ENCODE results near the gene RAP1GDS1. TPM values are rescaled to one million over a fixed set of nuclear protein-coding genes. Genes with fewer than 3 reads are reported as not detected.
"Not testable (repeated sequence)": the region's sequence is repeated elsewhere in the genome, so short reads cannot be mapped to it uniquely, and the experiment has no call there.

Gene RAP1GDS1
- total RNA-seq, 3 donors from 2014 or later, result 31.1 to 55.8 (median 33.8) TPM

DNA sequence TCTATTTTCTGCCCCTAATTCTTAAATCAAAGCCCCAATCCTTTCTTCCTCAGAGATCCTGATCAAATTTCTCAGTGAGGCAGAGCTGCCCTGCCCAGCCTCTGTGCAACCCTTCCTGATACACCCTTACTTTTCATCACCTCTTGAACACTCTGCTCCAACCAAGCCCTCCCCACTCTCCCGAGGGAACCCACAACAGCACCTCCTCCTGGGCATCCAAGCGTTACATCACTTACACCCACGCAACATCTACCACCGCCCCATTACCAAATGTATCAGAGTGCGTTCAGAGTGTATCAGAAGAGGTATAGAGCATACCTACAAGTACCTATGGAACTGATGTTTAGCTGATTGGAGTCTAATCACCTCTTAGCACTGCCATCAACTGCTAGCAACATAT is 186.5 kb downstream of the RAP1GDS1 start:
- Histone ChIP-seq H3K27ac (peak overlapping the region; percentile 63 to 75), H3K4me1 (no peaks in the 10 kb centered on the region), H3K9me3 (no peaks in the 10 kb centered on the region), H3K36me3 (no peaks in the 10 kb centered on the region), H3K27me3 (no peaks in the 10 kb centered on the region), H3K4me3 (no peak overlapping the region)
- TF ChIP-seq POLR2A (IDR thresholded peaks at IDR 0.05) (no peak), POLR2AphosphoS5 (IDR thresholded peaks at IDR 0.05) (no peak)
- TF ChIP-seq, protein P1, sequence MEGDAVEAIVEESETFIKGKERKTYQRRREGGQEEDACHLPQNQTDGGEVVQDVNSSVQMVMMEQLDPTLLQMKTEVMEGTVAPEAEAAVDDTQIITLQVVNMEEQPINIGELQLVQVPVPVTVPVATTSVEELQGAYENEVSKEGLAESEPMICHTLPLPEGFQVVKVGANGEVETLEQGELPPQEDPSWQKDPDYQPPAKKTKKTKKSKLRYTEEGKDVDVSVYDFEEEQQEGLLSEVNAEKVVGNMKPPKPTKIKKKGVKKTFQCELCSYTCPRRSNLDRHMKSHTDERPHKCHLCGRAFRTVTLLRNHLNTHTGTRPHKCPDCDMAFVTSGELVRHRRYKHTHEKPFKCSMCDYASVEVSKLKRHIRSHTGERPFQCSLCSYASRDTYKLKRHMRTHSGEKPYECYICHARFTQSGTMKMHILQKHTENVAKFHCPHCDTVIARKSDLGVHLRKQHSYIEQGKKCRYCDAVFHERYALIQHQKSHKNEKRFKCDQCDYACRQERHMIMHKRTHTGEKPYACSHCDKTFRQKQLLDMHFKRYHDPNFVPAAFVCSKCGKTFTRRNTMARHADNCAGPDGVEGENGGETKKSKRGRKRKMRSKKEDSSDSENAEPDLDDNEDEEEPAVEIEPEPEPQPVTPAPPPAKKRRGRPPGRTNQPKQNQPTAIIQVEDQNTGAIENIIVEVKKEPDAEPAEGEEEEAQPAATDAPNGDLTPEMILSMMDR (IDR thresholded peaks at IDR 0.05), result no peak
- no peak for DNase-seq (ENCODE audit: low spot score in 2 of 2)
- intact Hi-C loops (cut with DNase I; ENCODE audit: low total_unique reads), result no loop called here

DNA sequence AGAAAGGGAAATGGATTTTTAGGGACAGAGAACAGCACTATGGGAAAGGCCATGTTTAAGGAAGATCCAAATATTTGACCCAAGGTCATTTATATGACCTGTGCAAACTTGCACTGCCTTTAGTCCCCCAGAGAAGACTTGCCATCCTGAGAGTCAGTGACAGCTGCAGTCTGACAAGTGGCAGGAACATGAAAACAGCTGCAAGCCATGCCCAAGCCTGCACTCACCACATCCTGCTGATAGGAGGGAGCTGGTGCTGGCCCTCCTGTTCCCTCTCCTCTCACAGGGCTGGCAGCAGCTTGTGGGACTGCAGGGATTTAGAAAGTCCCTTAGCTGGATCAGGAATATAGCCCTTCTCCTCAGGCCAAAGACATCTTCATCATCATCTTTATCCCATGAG is 187.7 kb downstream of the RAP1GDS1 start:
- H3K27ac ChIP-seq, result no peak overlapping the region
- intact Hi-C loops (cut with DNase I; ENCODE audit: low total_unique reads), result no loop called here
- no peak overlapping the region for H3K4me3 ChIP-seq
- DNase-seq (ENCODE audit: low spot score in 2 of 2), result no peak
- no peaks in the 10 kb centered on the region for H3K9me3 ChIP-seq
- no peak for TF ChIP-seq POLR2A (IDR thresholded peaks at IDR 0.05)
- no peak for TF ChIP-seq POLR2AphosphoS5 (IDR thresholded peaks at IDR 0.05)
- TF ChIP-seq, protein P1 (IDR thresholded peaks at IDR 0.05), result no peak
- H3K27me3 ChIP-seq, result no peaks in the 10 kb centered on the region
- no peaks in the 10 kb centered on the region for H3K36me3 ChIP-seq
- H3K4me1 ChIP-seq, result no peaks in the 10 kb centered on the region

DNA sequence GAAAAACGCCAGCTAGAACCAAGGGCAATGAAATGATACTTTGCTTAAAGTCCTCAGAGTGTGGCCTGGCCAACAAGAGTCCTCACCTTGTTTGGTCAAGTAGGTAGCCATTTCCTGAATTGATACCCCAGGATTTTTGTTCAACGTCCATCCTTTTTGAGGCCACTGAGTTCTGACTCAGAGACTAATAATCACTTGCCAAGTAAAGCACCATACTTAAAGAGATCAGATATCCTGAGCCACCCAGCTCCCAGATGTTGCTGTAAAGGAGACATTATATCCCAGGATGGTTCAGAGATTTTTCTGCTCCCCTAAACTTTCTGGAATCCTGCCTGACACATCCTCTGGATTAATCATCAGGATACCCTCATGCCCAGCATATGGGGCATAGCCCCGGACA is 190.9 kb downstream of the RAP1GDS1 start:
- Histone ChIP-seq H3K36me3 (no peaks in the 10 kb centered on the region), H3K9me3 (no peaks in the 10 kb centered on the region), H3K27me3 (no peaks in the 10 kb centered on the region), H3K4me1 (no peaks in the 10 kb centered on the region), H3K4me3 (no peak overlapping the region), H3K27ac (no peak overlapping the region)
- no peak for DNase-seq (ENCODE audit: low spot score in 2 of 2)
- intact Hi-C loops (cut with DNase I; ENCODE audit: low total_unique reads), result no loop called here
- TF ChIP-seq, protein P1 (IDR thresholded peaks at IDR 0.05), result no peak
- TF ChIP-seq POLR2AphosphoS5 (IDR thresholded peaks at IDR 0.05) (no peak), POLR2A (IDR thresholded peaks at IDR 0.05) (no peak)

DNA sequence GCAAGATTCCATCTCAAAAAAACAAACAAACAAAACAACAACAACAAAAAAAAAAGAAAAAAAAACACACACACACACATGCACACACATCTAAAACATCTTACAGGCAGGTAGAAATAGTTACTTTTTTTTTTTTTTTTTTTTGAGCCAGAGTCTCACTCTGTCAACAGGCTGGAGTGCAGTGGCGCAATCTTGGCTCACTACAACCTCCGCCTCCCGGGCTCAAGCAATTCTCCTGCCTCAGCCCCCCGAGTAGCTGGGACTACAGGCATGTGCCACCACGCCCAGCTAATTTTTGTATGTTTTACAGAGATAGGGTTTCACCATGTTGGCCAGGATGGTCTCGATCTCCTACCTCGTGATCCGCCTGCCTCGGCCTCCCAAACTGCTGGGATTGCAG is 196.2 kb downstream of the RAP1GDS1 start:
- H3K4me1 ChIP-seq; intact Hi-C loops (cut with DNase I; ENCODE audit: low total_unique reads): not testable (repeated sequence)

DNA sequence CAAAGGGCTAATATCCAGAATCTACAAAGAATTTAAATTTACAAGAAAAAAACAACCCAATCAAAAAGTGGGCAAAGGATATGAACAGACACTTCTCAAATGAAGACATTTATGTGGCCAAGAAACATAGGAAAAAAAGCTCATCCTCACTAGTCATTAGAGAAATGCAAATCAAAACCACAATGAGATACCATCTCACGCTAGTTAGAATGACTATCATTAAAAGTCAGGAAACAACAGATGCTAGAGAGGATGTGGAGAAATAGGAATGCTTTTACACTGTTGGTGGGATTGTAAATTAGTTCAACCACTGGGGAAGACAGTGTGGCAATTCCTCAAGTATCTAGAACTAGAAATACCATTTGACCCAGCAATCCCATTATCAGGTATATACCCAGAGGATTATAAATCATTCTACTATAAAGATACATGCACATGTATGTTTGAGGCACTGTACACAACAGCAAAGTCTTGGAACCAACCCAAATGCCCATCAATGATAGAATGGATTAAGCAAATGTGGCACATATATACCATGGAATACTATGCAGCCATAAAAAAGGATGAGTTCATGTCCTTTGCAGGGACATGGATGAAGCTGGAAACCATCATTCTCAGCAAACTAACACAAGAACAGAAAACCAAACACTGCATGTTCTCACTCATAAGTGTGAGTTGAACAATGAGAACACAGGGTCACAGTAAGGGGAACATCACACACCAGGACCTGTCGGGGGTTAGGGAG is 200.1 kb downstream of the RAP1GDS1 start:
- intact Hi-C loops (cut with DNase I; ENCODE audit: low total_unique reads); H3K9me3 ChIP-seq; H3K4me3 ChIP-seq; H3K27ac ChIP-seq; H3K4me1 ChIP-seq; H3K36me3 ChIP-seq; H3K27me3 ChIP-seq; DNase-seq (ENCODE audit: low spot score in 2 of 2): not testable (repeated sequence)

More for the DNA sequence above, 196.2 kb downstream of the RAP1GDS1 start:
- not testable (repeated sequence) for H3K27me3 ChIP-seq; H3K27ac ChIP-seq; H3K4me3 ChIP-seq; H3K36me3 ChIP-seq; DNase-seq (ENCODE audit: low spot score in 2 of 2); H3K9me3 ChIP-seq

DNA sequence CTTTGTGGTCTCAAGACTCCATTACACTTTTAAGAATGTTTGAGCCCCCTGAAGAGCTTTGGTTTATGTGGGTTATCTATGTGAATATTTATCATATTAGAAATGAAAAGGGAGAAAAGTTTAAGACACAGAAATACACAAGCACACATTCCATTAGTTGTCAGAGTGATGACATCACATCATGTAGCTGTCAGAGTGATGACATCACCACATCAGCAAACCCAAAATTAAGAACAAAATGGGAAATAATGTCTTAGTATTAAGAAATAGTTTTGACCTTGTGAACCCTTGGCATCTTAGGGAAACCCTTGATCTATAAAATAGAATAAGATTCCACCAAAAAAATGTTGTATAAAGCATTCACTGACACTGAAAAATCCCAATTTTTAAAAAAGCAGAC is 201.3 kb downstream of the RAP1GDS1 start:
- intact Hi-C loops (cut with DNase I; ENCODE audit: low total_unique reads), result no loop called here
- H3K27ac ChIP-seq, result no peak overlapping the region

More for the DNA sequence above, 201.3 kb downstream of the RAP1GDS1 start:
- Histone ChIP-seq H3K4me3 (no peak overlapping the region), H3K27me3 (no peaks in the 10 kb centered on the region), H3K9me3 (peaks cover 0 to 3% of the 10 kb centered on the region in 2 donors), H3K4me1 (no peaks in the 10 kb centered on the region), H3K36me3 (no peaks in the 10 kb centered on the region)
- TF ChIP-seq, protein P1 (IDR thresholded peaks at IDR 0.05), result no peak
- TF ChIP-seq POLR2AphosphoS5 (IDR thresholded peaks at IDR 0.05) (no peak), POLR2A (IDR thresholded peaks at IDR 0.05) (no peak)
- DNase-seq (ENCODE audit: low spot score in 2 of 2), result no peak

Data from breast epithelium (tissue), 4 donors.